ENCODE data around the gene RNF144B. TPM values are rescaled to one million over a fixed set of nuclear protein-coding genes. Genes with fewer than 3 reads are reported as not detected.

Gene RNF144B
- total and polyA plus RNA-seq, 2 of the 13 experiments (the other 11 are each of a cell fraction or from before 2014, with no cell fraction given): 1.8 to 4.3 TPM

DNA sequence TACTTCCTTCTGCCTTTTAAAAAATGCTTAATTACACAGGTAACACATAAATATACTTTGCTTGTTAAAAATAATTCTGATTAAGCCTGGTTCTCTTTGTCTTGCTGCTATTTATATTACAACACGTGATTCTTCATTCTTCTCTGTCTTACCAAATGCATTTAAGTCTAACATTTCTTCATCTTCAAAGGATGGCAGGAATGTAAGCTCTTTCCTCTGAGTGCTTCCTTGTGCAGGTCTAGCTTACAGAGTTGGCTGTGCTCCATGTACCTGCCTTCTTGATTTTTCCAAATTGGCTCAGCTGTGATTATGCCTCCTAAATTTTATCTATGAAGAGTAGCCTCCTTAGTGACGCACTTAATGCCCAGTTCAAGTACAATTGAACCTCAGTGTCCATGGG is 44.4 kb downstream of the RNF144B start:
- ATAC-seq: no peak
- Histone ChIP-seq H3K27ac (ENCODE audit: extremely low read length, insufficient read depth, low read length) (no peak overlapping the region), H3K79me2 (ENCODE audit: insufficient read depth, low read length) (no peaks in the 10 kb centered on the region), H3K36me3 (replicated peaks in 1 of 2; ENCODE audit: control insufficient read depth in 1 of 2, insufficient read depth in 2 of 2, low read length in 2 of 2) (no peaks in the 10 kb centered on the region; a peak in 1 of 5 replicates), H3K9me3 (ENCODE audit: low read length) (no peaks in the 10 kb centered on the region), H3K4me2 (ENCODE audit: low read depth, low read length) (no peak overlapping the region), H3K4me3 (replicated peaks in 1 of 3; ENCODE audit: insufficient read depth in 1 of 3, low read depth in 2 of 3, low read length in 3 of 3) (no peak overlapping the region), H3K9ac (ENCODE audit: insufficient read depth, low read depth, low read length) (no peak overlapping the region), H3K27me3 (ENCODE audit: control insufficient read depth in 1 of 2, insufficient read depth in 2 of 2, low read length in 2 of 2) (no peaks in the 10 kb centered on the region), H4K20me1 (ENCODE audit: insufficient read depth, low read length) (no peaks in the 10 kb centered on the region), H2AFZ (ENCODE audit: low read length) (no peak overlapping the region), H3K4me1 (ENCODE audit: insufficient read depth, low read length) (peaks cover 8% of the 10 kb centered on the region)
- 89% methylated on average over 2 of the region's 2 CpGs for WGBS (ENCODE audit: low lambda C conversion rate)
- ChIA-PET POLR2A (no interaction called here), CTCF (ENCODE audit: low intra/inter-chr PET ratio, low total read pairs) (no interaction called here)
- in situ Hi-C loops (cut with HindIII; ENCODE audit: extremely low pct_ligation_motif_present, low pct_unique_long_range_greater_than_20kb) (no loop called here), intact Hi-C loops (cut with micrococcal nuclease; ENCODE audit: unreplicated experiment) (no loop called here)
- no peak for DNase-seq (ENCODE audit: low spot score)
- no TSS peak for BruUV-seq (replicated peaks)
- no peak for TF ChIP-seq ZNF232 (CRISPR knock-in tag; IDR thresholded peaks at IDR 0.05; ENCODE audit: borderline replicate concordance)
- no peak for TF ChIP-seq YEATS4 (CRISPR knock-in tag; IDR thresholded peaks at IDR 0.05; ENCODE audit: borderline replicate concordance)
- TF ChIP-seq, protein P1, sequence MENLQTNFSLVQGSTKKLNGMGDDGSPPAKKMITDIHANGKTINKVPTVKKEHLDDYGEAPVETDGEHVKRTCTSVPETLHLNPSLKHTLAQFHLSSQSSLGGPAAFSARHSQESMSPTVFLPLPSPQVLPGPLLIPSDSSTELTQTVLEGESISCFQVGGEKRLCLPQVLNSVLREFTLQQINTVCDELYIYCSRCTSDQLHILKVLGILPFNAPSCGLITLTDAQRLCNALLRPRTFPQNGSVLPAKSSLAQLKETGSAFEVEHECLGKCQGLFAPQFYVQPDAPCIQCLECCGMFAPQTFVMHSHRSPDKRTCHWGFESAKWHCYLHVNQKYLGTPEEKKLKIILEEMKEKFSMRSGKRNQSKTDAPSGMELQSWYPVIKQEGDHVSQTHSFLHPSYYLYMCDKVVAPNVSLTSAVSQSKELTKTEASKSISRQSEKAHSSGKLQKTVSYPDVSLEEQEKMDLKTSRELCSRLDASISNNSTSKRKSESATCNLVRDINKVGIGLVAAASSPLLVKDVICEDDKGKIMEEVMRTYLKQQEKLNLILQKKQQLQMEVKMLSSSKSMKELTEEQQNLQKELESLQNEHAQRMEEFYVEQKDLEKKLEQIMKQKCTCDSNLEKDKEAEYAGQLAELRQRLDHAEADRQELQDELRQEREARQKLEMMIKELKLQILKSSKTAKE (CRISPR knock-in tag; IDR thresholded peaks at IDR 0.05; ENCODE audit: borderline replicate concordance): no peak
- TF ChIP-seq ZSCAN22 (CRISPR knock-in tag; IDR thresholded peaks at IDR 0.05): no peak
- no peak for TF ChIP-seq ZNF790 (CRISPR knock-in tag; IDR thresholded peaks at IDR 0.05; ENCODE audit: borderline replicate concordance)
- no peak for TF ChIP-seq MAFK (conservative IDR thresholded peaks at IDR 0.05 in 1 of 2, IDR thresholded peaks at IDR 0.05 in 1 of 2; ENCODE audit: low read length in 2 of 2)
- no peak for TF ChIP-seq ZNF737 (CRISPR knock-in tag; IDR thresholded peaks at IDR 0.05; ENCODE audit: borderline replicate concordance)
- TF ChIP-seq ZKSCAN5 (CRISPR knock-in tag; IDR thresholded peaks at IDR 0.05): no peak
- TF ChIP-seq NCOR1 (IDR thresholded peaks at IDR 0.05; ENCODE audit: borderline replicate concordance, low read length): no peak
- TF ChIP-seq IRF1 (CRISPR knock-in tag; IDR thresholded peaks at IDR 0.05; ENCODE audit: low read depth): no peak
- no peak for TF ChIP-seq NCOA5 (CRISPR knock-in tag; IDR thresholded peaks at IDR 0.05)
- no peak for TF ChIP-seq ZNF343 (CRISPR knock-in tag; IDR thresholded peaks at IDR 0.05)
- no peak for TF ChIP-seq CC2D1A (CRISPR knock-in tag; IDR thresholded peaks at IDR 0.05)
- TF ChIP-seq, protein P2, sequence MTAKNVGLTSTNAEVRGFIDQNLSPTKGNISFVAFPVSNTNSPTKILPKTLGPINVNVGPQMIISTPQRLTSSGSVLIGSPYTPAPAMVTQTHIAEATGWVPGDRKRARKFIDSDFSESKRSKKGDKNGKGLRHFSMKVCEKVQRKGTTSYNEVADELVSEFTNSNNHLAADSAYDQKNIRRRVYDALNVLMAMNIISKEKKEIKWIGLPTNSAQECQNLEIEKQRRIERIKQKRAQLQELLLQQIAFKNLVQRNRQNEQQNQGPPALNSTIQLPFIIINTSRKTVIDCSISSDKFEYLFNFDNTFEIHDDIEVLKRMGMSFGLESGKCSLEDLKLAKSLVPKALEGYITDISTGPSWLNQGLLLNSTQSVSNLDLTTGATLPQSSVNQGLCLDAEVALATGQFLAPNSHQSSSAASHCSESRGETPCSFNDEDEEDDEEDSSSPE (CRISPR knock-in tag; IDR thresholded peaks at IDR 0.05): no peak
- no peak for TF ChIP-seq ZNF143 (CRISPR knock-in tag; IDR thresholded peaks at IDR 0.05)
- TF ChIP-seq ZNF619 (CRISPR knock-in tag; IDR thresholded peaks at IDR 0.05): no peak
- FAIRE-seq: no peak
